Measurements from ENCODE around the gene SPG7.
A peak's percentile ranks its signal among the peaks of the same experiment; 100 is the strongest.

The SPG7 gene

DNA sequence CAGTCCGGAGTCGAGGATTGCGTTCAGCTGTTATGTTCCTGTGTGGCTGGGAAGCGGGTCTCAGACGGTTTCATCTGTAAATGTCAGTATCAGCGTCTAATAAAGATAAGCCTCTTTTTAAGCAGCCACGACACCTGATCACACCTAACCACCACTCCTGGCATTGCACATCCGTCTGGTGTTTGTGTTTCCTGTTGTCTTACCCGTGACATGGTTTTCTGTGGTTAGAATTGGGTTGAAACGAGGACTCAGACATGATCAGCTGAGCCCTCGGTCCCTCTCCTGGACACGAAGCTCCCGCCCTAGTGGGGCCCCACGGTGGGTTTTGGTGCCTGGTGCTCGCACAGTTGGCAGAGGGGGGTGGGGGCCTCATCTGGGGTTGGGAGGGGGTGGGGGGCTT lies 85.6 kb downstream of the SPG7 start:
- DNase-seq (ENCODE audit: extremely low read depth in 1 of 2, low read depth in 1 of 2) = no peak

DNA sequence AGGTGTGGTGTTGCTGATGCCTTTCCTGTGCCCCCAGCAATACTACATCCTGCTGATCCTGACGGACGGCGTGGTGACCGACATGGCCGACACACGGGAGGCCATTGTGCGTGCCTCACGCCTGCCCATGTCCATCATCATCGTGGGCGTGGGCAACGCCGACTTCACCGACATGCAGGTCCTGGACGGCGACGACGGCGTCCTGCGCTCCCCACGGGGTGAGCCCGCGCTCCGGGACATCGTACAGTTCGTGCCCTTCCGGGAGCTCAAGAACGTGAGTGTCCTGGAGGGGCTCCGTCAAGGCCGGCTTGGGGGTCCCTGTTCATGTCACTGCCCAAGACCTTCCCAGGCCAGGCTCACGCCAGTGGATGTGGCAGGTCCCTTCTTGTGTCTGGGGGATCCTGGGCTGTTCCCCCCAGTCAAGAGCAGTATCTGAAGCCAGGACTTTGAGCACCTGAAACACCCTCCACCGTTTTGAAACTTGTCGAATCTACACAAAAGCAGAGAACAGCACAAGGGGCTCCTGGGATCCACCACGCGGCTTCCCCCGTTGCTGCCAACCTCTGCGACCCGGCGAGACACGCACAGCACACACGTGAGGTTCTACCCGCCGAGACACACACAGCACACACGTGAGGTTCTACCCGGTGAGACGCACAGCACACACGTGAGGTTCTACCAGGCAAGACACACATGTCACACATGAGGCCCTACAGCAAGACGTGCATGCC lies 87.3 kb downstream of the SPG7 start:
- no peak for DNase-seq (ENCODE audit: extremely low read depth in 1 of 2, low read depth in 1 of 2)

DNA sequence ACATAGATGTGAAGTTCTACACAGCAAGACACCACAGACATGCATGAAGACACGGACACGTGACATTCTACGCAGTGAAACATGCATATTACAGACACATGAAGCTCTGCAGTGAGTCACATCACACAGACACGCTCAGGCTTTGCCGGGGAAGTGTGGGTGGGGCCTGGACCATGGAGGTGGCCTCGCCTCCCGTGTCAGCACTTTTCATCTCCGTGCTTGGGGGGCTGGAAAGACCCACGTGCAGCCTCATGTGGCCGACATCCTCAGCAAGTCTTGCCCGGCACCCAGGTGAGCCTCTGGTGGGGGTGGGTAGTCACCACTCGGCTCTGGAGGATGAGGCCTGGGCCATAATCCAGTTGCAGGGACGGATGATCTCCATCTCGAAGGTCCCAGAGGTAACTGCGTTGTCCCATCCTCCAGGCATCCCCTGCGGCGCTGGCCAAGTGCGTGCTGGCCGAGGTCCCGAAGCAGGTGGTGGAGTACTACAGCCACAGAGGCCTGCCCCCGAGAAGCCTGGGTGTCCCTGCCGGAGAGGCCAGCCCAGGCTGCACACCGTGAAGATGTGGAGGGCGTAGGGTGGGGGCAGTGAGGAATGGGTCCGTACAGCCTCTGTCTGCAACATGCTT lies 88.0 kb downstream of the SPG7 start:
- no peak for DNase-seq (ENCODE audit: extremely low read depth in 1 of 2, low read depth in 1 of 2)

DNA sequence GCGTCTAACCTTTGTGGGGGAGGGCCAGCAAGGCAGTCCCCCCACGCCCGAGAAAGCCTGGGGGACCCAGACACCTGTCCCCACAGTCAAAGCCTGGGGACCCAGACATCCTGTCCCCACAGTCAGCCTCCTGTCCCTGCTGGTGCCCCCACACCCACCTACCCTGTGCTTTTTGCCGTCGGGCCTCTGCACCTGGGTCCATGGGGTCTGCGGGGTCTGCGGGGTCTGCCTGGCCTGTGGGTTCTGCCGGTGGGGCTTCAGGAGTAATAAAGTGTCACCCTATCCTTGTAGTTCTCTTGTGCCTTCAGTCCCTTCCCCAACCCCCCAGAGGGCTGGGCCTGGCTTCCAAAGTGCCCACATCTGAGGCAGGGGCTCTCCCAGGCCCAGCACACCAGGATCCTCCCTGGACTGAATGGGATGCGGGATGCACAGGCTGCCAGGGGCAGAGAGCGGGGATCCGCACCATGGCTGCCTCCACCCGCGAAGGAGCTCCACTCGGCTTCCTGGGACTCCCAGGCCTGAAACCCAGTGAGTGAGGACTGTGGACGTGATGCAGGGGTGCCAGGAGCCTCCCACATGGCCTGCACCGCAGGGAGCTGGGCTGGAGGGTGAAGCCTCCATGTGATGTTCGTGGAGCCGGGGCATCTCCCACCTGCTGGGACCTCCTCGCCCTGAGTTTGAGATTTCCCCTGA lies 88.9 kb downstream of the SPG7 start:
- no peak for DNase-seq (ENCODE audit: extremely low read depth in 1 of 2, low read depth in 1 of 2)

DNA sequence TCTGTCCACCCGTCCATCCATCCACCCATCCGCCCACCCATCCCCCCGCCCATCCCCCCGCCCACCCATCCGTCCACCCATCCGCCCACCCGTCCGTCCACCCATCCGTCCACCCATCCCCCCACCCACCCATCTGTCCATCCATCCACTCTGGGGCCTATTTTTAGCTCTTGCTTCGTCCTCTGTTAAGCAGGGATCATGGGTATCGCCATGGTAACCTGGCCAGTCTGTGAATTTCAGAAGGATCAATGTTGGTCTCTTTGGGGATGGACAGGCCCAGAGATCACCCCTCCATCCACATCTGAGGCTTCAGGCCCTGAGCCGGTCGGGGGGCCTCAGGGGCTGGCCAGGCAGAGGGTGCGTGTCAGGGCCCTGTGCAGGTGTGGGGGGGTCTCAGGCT lies 90.0 kb downstream of the SPG7 start:
- DNase-seq (ENCODE audit: extremely low read depth in 1 of 2, low read depth in 1 of 2) = no peak

DNA sequence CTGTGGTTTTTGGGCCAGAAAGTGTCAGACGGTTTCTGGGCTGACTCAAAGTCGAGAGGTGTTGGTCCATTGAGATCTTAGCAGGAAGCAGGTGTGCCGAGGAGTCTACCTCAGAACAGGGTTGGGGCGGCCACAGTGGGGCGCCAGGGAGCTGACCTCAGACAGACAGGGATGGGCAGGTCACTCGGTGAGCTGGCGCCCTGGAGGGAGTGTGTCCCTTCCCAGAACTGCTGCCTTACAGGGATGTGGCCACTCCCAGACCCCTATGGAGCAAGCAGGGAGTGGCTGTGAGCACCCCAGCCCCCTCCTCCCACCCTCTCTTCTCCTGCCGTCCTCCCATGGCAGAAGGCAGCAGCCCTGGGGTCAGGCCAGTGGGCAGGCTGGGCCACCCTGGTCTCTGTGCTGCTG lies 91.3 kb downstream of the SPG7 start:
- DNase-seq (ENCODE audit: extremely low read depth in 1 of 2, low read depth in 1 of 2) = peak in 1 of 2 donors; percentile 29

DNA sequence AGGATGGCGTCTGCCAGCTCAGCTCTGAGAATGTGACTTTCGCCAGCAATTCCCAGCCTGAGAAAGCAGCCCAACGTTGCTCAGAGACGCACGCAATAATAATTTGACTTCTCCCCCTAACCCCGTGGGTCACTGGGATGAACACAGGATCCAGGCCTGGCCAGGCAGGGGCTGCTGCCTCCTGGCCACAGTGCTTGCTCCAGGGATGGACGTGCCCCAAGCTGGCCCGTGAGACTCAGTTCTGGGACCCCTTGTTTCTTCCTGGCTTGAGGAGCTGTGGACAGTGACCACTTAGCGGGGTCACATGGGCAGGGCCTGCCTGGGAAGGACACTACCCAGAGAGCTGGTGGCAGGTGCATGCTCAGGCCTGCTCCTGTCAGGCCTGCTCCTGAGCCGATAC lies 91.7 kb downstream of the SPG7 start:
- no peak for DNase-seq (ENCODE audit: extremely low read depth in 1 of 2, low read depth in 1 of 2)

DNA sequence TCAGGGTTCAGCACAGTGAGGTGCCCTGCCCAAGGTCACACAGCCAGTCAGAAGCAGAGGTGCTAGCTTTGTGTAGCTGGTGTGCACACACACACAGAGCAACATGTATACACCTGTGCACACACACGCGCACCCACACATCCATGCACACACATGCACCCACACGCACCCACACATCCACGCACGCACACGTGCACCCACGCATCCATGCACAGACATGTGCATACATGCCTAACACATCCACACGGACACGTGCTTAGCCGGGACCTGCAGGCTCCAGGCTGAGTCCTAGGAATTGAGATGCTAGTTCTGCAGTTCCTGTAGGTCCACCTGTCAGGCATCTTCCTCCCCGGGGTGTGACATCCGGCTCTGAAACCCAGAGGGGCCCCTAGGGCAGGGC lies 92.2 kb downstream of the SPG7 start:
- no peak for DNase-seq (ENCODE audit: extremely low read depth in 1 of 2, low read depth in 1 of 2)

DNA sequence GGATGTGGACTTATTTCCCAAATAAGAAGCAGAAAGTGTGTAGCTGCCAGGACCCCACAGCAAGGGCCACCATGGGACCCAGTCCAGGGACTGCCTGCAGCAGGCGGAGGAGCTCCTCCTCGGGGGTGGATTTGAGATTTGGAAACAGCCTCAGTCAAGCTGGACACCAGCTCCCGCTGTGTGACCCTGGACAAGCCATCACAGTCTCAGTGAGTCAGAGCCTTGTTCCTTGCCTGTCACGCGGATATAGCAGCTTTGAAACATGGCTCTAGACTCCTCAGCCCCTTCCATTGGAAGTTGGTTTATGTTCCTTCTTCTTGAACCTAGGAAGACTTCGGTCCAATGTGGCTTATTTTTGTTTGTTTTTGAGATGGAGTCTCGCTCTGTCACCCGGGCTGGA lies 92.8 kb downstream of the SPG7 start:
- DNase-seq (ENCODE audit: extremely low read depth in 1 of 2, low read depth in 1 of 2) = no peak

DNA sequence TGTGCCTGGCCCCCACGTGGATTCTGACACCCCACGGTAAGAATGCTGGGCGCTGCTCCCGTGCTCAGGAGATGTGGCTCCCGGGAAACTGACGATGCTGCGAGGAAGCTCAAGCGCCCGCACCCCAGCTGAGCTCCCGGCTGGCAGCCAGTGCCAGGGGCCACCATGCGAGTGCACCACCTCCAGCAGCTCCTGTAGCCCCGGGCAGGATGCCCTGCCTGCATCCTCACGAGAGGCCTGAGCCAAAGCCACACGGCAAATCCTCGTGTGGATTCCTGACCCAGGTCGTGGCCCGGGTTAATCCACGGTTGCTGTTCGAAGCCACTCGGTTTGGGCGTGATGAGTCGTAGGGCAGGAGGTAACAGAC lies 93.7 kb downstream of the SPG7 start:
- DNase-seq (ENCODE audit: extremely low read depth in 1 of 2, low read depth in 1 of 2) = no peak

DNA sequence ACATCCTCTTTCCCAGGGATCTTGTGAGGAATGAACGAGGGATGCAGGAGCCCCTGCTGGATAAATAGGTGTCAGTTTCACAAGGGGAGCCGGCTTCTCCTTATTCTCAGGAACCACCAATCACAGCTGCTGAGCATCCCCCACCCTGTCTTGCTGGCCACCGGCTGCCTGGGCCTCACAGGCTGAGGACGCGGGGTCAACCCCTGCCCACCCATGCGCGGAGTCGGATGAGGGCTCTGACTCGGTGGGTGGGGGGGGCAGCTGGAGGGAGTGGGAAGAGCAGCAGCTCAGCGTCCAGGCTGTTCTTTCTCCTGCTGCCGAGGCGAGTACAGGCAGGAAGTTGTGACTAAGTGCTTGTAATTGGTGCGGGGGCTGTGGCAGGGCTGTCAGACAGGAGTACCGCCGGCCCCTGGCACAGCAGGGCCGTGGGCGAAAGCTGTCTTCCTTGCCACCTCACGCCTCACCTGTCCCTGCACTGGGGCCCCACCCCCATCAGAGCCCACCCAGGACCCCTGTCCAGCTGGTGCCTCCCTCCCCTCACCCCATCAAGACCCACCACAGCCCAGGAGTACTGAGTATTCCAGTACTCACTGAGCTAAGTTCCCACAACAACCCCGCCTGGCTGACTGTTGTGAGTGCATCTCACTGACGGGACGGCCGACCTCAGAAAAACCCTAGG lies 94.2 kb downstream of the SPG7 start:
- peak; percentile 46 to 52 for DNase-seq (ENCODE audit: extremely low read depth in 1 of 2, low read depth in 1 of 2)

DNA sequence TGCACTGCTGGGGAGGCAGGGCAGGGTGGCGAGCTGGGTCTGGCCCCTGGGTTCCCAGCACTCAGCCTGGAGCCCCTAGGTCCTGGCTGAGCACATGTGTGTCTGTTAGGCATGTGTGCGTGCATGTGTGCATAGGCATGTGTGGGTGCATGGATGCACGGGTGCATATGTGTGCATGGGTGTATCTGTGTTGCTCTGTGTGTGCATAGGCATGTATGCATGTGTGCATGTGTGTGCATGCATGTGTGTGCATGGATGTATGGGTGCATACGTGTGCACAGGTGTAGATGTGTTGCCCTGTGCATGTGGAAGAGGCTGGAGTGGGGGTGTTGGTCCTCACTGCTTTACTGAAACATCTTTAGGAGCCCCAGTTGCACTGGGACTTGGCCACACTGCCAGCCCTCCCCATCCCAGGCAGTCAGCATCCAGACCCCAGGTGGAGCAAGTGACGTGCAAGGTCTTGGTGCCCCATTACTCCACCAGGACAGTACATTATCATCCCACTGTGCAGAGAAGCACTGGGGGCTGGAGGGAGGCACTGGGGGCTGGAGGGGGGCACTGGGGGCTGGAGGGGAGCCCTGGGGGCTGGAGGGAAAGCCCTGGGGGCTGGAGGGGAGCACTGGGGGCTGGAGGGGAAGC lies 94.9 kb downstream of the SPG7 start:
- DNase-seq (ENCODE audit: extremely low read depth in 1 of 2, low read depth in 1 of 2) = no peak

DNA sequence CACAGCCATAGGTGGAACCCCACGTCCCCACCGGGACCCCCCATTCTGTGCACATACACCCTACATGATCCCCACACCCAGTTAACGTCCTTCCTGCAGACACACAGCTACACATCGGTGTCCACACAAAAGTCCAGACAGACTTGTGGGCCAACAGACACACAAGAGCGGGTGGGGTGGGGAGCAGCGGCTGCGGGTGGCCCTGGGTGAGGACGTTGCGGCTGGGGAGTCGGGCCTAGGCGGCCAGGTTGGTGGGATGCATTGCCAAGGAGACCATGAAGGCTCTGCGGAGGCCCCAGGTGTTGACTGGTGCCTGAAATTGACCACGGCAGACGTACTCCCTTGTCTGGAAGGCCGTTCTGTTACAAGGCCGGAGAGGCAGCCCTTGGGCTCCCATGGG lies 96.6 kb downstream of the SPG7 start:
- DNase-seq (ENCODE audit: extremely low read depth in 1 of 2, low read depth in 1 of 2) = no peak

DNA sequence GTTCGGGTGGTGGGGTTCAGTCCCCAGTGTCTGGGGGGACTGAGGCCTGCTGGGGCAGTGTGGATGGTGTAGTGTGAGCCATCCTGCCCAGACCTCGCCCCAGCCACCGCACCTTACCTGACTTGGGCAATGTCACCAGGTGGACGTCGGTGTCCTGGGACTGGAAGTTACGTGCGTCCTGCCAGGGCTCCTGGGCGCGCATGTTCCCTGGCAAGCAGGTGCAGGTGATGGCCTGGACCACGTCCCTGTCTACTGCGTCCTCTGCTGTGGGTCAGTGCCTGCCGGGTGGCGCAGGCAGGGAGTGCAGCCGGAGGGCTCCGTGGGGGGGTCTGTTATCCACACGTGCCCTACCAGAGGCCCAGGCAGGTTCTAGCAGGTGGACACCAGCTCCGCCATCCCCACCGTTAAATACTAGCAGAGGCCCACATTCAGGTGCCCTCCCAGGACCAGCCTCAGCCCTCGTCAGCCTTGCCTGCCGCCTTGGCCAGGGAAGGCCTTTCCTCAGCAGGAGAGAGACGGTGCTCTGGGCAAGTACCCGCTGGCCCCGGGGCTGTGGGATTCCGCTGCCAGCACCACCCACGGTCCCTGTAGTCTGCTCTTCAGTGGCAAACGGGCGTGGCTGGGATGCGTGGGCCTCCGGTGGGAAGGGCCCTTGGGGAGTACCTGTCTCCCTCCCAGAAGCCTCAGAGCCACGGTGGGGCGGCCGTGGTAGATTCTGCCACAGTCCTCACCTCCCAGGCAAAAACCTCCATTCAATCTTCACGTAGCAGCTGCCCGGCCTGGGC lies 97.2 kb downstream of the SPG7 start:
- no peak for DNase-seq (ENCODE audit: extremely low read depth in 1 of 2, low read depth in 1 of 2)

DNA sequence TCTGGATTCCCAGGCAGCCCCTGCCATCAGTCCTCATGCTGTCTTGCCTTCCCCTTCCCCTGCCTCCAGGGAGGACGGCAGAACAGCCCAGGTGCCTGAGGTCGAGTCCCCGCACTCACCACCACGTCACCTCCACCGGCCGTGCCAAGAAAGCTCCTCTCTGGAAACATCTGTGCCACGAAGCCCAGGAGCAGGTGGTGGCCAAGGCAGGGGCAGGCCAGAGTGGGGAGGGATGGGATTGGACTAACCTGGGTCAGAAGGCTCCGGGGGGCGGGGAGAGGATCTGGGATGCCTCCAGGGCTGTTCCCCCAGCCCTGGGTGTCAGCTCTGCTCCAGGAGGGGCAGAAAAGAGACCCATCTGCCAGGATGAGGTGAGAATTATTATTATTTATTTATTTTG lies 97.8 kb downstream of the SPG7 start:
- no peak for DNase-seq (ENCODE audit: extremely low read depth in 1 of 2, low read depth in 1 of 2)

Measured in stimulated activated CD8-positive, alpha-beta memory T cell treated with anti-CD3 and anti-CD28 coated beads, Interleukin-7, amount 100 ng/mL, for 48 hours (primary cell).